H9 (cell line): ENCODE measurements around the gene PHTF2. TPM values are rescaled to one million over a fixed set of nuclear protein-coding genes. Genes with fewer than 3 reads are reported as not detected.

ENCODE experiments used
- DNase-seq: peaks from one replicate; pipeline ENCODE4 v3.0.0-alpha.2; 2017
- H2AFZ ChIP-seq: one replicate; pipeline ENCODE4 v1.6.1; 2013; ENCODE audit warnings: mild to moderate bottlenecking, low read length, control low read depth, moderate library complexity
- H2AK5ac ChIP-seq: 2 replicates; pipeline ENCODE4 v1.6.1; 2013; ENCODE audit warnings: low read length, control low read depth, mixed read lengths; ENCODE audit not compliant: insufficient read length
- H2BK120ac ChIP-seq: one replicate; pipeline ENCODE4 v1.6.1; 2013; ENCODE audit warnings: low read depth, mild to moderate bottlenecking, low read length, control low read depth, inconsistent platforms; ENCODE audit not compliant: poor library complexity, severe bottlenecking
- H2BK12ac ChIP-seq: 2 replicates; pipeline ENCODE4 v1.6.1; 2013; ENCODE audit warnings: low read length, control low read depth, mixed read lengths, low read depth; ENCODE audit not compliant: insufficient read length
- H2BK15ac ChIP-seq: 2 replicates; pipeline ENCODE4 v1.6.1; 2013; ENCODE audit warnings: low read depth, low read length, control low read depth
- H2BK20ac ChIP-seq: one replicate; pipeline ENCODE4 v1.6.1; 2013; ENCODE audit warnings: low read depth, mild to moderate bottlenecking, low read length, control low read depth, inconsistent platforms; ENCODE audit not compliant: poor library complexity, severe bottlenecking
- H2BK5ac ChIP-seq: 2 replicates; pipeline ENCODE4 v1.6.1; 2013; ENCODE audit warnings: low read length, control low read depth, mixed read lengths; ENCODE audit not compliant: insufficient read length
- H3K14ac ChIP-seq: 2 replicates; pipeline ENCODE4 v1.6.1; 2013; ENCODE audit warnings: low read length, control low read depth; ENCODE audit not compliant: insufficient read depth
- H3K18ac ChIP-seq: 2 replicates; pipeline ENCODE4 v1.6.1; 2013; ENCODE audit warnings: low read depth, mild to moderate bottlenecking, mixed read lengths, low read length, control low read depth; ENCODE audit not compliant: insufficient read length
- H3K23ac ChIP-seq: 2 replicates; pipeline ENCODE4 v1.6.1; 2013; ENCODE audit warnings: low read length, control low read depth, mixed read lengths, low read depth; ENCODE audit not compliant: insufficient read length
- H3K23me2 ChIP-seq: 2 replicates; pipeline ENCODE4 v1.6.1; 2013; ENCODE audit warnings: low read depth, mild to moderate bottlenecking, mixed read lengths, low read length, control low read depth; ENCODE audit not compliant: insufficient read length, poor library complexity, severe bottlenecking
- H3K27ac ChIP-seq: 2 replicates; pipeline ENCODE4 v1.5.1; 2013; ENCODE audit warnings: low read length, control low read depth, mixed read lengths, low read depth; ENCODE audit not compliant: insufficient read length
- H3K27me3 ChIP-seq: 2 replicates; pipeline ENCODE4 v1.6.1; 2013; ENCODE audit warnings: low read length, control low read depth, inconsistent platforms; ENCODE audit not compliant: insufficient read depth
- H3K4ac ChIP-seq: 2 replicates; pipeline ENCODE4 v1.6.1; 2013; ENCODE audit warnings: low read depth, mild to moderate bottlenecking, control low read depth, inconsistent platforms, low read length, moderate library complexity
- H3K4me1 ChIP-seq: 2 replicates; pipeline ENCODE4 v1.6.1; 2013; ENCODE audit warnings: low read length, control low read depth, inconsistent platforms; ENCODE audit not compliant: insufficient read depth
- H3K4me2 ChIP-seq: 2 replicates; pipeline ENCODE4 v1.6.1; 2013; ENCODE audit warnings: low read length, control low read depth, mixed read lengths; ENCODE audit not compliant: insufficient read length, insufficient read depth
- H3K56ac ChIP-seq: 2 replicates; pipeline ENCODE4 v1.6.1; 2013; ENCODE audit warnings: low read depth, mild to moderate bottlenecking, mixed read lengths, low read length, control low read depth; ENCODE audit not compliant: insufficient read length
- H3K79me1 ChIP-seq: 2 replicates; pipeline ENCODE4 v1.6.1; 2013; ENCODE audit warnings: low read depth, mild to moderate bottlenecking, moderate library complexity, low read length, control low read depth, inconsistent platforms; ENCODE audit not compliant: insufficient read depth, poor library complexity, severe bottlenecking
- H3K79me2 ChIP-seq: 2 replicates; pipeline ENCODE4 v1.6.1; 2013; ENCODE audit warnings: low read length, control low read depth, inconsistent platforms; ENCODE audit not compliant: insufficient read depth
- H3K9ac ChIP-seq: 2 replicates; pipeline ENCODE4 v1.6.1; 2013; ENCODE audit warnings: low read length, control low read depth, mixed read lengths; ENCODE audit not compliant: insufficient read length; ENCODE audit errors: extremely low read depth
- H3K9me3 ChIP-seq: one replicate; pipeline ENCODE4 v1.6.1; 2013; ENCODE audit warnings: low read depth, low read length, inconsistent platforms; ENCODE audit not compliant: control insufficient read depth
- H3T11ph ChIP-seq: one replicate; pipeline ENCODE4 v1.6.1; 2013; ENCODE audit warnings: mild to moderate bottlenecking, low read length, control low read depth, inconsistent platforms
- H4K20me1 ChIP-seq: one replicate; pipeline ENCODE4 v1.6.1; 2013; ENCODE audit not compliant: control insufficient read depth, insufficient read length, insufficient read depth
- H4K5ac ChIP-seq: 2 replicates; pipeline ENCODE4 v1.6.1; 2013; ENCODE audit warnings: low read depth, mild to moderate bottlenecking, mixed read lengths, low read length, control low read depth; ENCODE audit not compliant: insufficient read length
- H4K8ac ChIP-seq: replicated peaks from 2 replicates; pipeline ENCODE4 v1.6.1; 2013; ENCODE audit warnings: low read length, control low read depth, mixed read lengths, low read depth; ENCODE audit not compliant: insufficient read length
- H4K91ac ChIP-seq: 2 replicates; pipeline ENCODE4 v1.6.1; 2013; ENCODE audit warnings: low read depth, mild to moderate bottlenecking, moderate library complexity, mixed read lengths, low read length, control low read depth; ENCODE audit not compliant: insufficient read length
- H3K27ac Mint-ChIP-seq, 3 experiments: 2 replicates in 2 of 3; 3 replicates in 1 of 3; pipeline ENCODE4 v1.8.0; 2020 to 2021; ENCODE audit warnings: mixed read lengths in 3 of 3, mild to moderate bottlenecking in 1 of 3, moderate library complexity in 1 of 3
- H3K27me3 Mint-ChIP-seq: 2 replicates; pipeline ENCODE4 v1.8.0; 2021; ENCODE audit warnings: low read depth, mild to moderate bottlenecking, moderate library complexity, mixed read lengths
- H3K36me3 Mint-ChIP-seq, 3 experiments: 2 replicates in 2 of 3; 3 replicates in 1 of 3; pipeline ENCODE4 v1.8.0; 2020 to 2021; ENCODE audit warnings: low read depth in 3 of 3, mixed read lengths in 3 of 3; ENCODE audit not compliant: insufficient read depth in 1 of 3
- H3K4me1 Mint-ChIP-seq, 2 experiments: 2 replicates each; pipeline ENCODE4 v1.8.0; 2020; ENCODE audit warnings: mixed read lengths in 2 of 2
- H3K4me3 Mint-ChIP-seq, 2 experiments: 2 replicates in 1 of 2; 3 replicates in 1 of 2; pipeline ENCODE4 v1.8.0; 2020 to 2021; ENCODE audit warnings: mild to moderate bottlenecking in 2 of 2, mixed read lengths in 2 of 2, moderate library complexity in 1 of 2
- H3K9me3 Mint-ChIP-seq, 2 experiments: 2 replicates in 1 of 2; 3 replicates in 1 of 2; pipeline ENCODE4 v1.8.0; 2020; ENCODE audit warnings: mild to moderate bottlenecking in 2 of 2, mixed read lengths in 2 of 2, moderate library complexity in 1 of 2
- total RNA-seq: library from RNA; stranded (reverse); gene quantifications from 2 replicates; pipeline ENCODE4 v1.2.1, GENCODE V29; 2021
- TF ChIP-seq, protein P1 (sequence below): fragments of 200-600 bp; sonication (generic); conservative IDR thresholded peaks from 3 replicates; pipeline ENCODE4 v1.8.0; 2021; ENCODE audit warnings: antibody characterized with exemption, mild to moderate bottlenecking

The PHTF2 gene
- total RNA-seq, 1 experiment from 2014 or later, result 16.2 TPM

DNA sequence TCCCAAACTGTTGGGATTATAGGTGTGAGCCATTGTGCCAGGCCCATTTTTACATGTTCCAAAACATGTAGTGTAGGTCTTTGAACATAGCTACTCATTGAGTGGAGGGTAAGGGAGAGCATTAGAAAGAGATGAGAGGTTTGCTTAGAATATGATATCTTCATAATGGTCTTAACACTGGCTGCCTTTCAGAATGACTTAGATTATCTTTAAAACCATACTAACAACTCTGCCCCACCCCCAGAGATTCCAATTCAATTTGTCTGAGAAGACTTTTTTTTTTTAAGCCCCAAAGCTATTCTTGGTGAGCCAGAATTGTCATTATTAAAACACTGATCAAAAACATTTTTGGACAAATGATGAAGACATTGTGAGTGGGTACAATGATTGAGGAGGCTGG lies 168.9 kb downstream of the PHTF2 start:
- no peaks in the 10 kb centered on the region for H3K4me1 ChIP-seq
- no peak overlapping the region for H3K23ac ChIP-seq
- no peak overlapping the region for H2AK5ac ChIP-seq
- H2AFZ ChIP-seq, result no peak overlapping the region
- no peaks in the 10 kb centered on the region for H3K23me2 ChIP-seq
- no peak overlapping the region for H3K4ac ChIP-seq
- H3K27ac ChIP-seq, result no peak overlapping the region
- H2BK120ac ChIP-seq, result no peak overlapping the region
- no peak overlapping the region for H4K8ac ChIP-seq
- no peaks in the 10 kb centered on the region for H3K9me3 ChIP-seq
- no peak overlapping the region for H3T11ph ChIP-seq
- H3K9me3 Mint-ChIP-seq, result no peaks in the 10 kb centered on the region
- TF ChIP-seq, protein P1, sequence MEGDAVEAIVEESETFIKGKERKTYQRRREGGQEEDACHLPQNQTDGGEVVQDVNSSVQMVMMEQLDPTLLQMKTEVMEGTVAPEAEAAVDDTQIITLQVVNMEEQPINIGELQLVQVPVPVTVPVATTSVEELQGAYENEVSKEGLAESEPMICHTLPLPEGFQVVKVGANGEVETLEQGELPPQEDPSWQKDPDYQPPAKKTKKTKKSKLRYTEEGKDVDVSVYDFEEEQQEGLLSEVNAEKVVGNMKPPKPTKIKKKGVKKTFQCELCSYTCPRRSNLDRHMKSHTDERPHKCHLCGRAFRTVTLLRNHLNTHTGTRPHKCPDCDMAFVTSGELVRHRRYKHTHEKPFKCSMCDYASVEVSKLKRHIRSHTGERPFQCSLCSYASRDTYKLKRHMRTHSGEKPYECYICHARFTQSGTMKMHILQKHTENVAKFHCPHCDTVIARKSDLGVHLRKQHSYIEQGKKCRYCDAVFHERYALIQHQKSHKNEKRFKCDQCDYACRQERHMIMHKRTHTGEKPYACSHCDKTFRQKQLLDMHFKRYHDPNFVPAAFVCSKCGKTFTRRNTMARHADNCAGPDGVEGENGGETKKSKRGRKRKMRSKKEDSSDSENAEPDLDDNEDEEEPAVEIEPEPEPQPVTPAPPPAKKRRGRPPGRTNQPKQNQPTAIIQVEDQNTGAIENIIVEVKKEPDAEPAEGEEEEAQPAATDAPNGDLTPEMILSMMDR, result no peak
- H3K27me3 Mint-ChIP-seq, result no peaks in the 10 kb centered on the region
- H2BK12ac ChIP-seq, result no peak overlapping the region
- H3K18ac ChIP-seq, result no peak overlapping the region
- H2BK15ac ChIP-seq, result no peak overlapping the region
- no peak overlapping the region for H2BK5ac ChIP-seq
- H3K27me3 ChIP-seq, result no peaks in the 10 kb centered on the region
- no peak overlapping the region for H3K27ac Mint-ChIP-seq
- no peak overlapping the region for H3K4me3 Mint-ChIP-seq
- H3K56ac ChIP-seq, result no peak overlapping the region
- H3K36me3 Mint-ChIP-seq, result no peaks in the 10 kb centered on the region
- H4K20me1 ChIP-seq, result no peaks in the 10 kb centered on the region
- H3K9ac ChIP-seq, result no peak overlapping the region
- no peak overlapping the region for H4K5ac ChIP-seq
- H2BK20ac ChIP-seq, result no peak overlapping the region
- H4K91ac ChIP-seq, result no peak overlapping the region
- no peaks in the 10 kb centered on the region for H3K79me1 ChIP-seq
- no peaks in the 10 kb centered on the region for H3K79me2 ChIP-seq
- no peak overlapping the region for H3K14ac ChIP-seq
- no peak overlapping the region for H3K4me2 ChIP-seq
- H3K4me1 Mint-ChIP-seq, result no peaks in the 10 kb centered on the region
- no peak for DNase-seq
